Activated effector memory CD4-positive, alpha-beta T cell treated with anti-CD3 and anti-CD28 coated beads, Interleukin-2, amount 50 U/mL, for 16 hours (primary cell): Measurements from ENCODE around the gene TMEM158.

ENCODE experiments used
- DNase-seq: peaks from one replicate; pipeline ENCODE4 v3.0.0-alpha.2; 2020

TMEM158 gene

DNA sequence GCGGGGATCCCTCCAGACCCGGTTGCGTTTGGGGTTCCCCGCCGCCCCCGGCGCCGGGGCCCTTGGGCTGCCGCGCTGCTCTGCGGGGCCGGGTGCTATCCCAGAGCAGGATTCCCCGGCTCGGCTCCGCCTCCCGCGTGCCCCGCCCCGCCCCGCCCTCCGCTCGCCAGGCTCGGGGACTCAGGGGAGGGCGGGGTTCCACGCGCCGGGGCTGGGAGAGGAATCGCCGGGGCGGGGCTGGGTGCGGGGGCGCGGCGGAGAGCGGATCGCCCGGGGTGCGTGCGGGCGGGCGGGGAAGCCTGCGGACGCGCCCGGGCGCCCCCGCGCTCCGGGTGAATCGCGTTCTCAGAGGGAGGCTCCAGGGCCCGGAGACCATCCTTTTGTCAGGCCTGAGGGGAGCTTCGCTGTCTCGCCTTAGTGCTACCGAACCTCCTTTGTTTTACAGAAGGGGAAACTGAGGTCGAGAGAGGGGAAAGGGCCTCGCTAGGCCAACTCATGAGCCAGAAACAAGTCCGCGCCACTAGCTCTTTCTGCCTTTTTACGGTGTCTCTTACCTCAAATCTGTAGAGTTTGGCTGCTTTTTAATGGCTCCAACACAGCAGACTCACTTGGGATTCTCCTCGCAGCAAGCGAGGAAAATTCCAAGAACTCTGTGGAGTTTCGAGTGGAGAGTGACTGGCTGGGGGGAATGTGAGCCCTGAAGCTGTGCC lies at the start of gene TMEM158:
TMEM158 (minus strand) TSS at position 82 of the 710 bp plus-strand sequence. CDS start 260 bp downstream, outside the sequence.
- DNase-seq, result peak; percentile 90

DNA sequence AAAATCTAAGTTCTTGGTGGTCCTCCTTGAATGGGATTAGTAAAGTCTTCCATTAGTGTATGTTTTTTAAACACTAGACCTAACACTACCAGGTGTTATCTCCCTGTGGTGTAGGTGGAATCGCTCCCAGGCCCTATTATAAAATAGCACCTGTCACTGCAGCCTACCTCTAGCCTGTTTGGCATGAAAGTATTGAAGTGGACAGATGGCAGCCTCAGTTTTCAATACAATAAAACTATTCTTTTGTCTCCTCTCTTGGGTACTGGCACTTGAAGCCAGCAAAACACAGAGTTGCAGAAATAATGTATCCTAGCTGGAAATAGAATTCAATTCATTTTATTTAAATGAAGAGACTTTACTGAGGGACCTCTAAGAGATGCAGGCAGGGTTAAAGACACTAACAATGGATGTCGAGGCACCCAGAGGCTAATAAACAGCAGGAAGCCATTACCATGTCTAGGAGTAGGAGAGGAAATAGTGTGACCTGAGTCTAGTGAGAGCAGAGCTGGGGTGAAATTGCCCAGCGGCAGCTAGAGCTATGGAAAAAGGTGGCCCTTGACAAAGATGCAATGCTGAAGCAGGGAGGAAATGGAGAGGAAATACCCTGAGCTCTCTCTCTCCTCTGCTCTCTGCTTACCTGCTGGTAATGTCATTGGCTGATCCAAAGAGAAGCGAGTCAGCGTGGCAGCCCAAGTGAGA lies 49.1 kb upstream of the TMEM158 start:
- no peak for DNase-seq

DNA sequence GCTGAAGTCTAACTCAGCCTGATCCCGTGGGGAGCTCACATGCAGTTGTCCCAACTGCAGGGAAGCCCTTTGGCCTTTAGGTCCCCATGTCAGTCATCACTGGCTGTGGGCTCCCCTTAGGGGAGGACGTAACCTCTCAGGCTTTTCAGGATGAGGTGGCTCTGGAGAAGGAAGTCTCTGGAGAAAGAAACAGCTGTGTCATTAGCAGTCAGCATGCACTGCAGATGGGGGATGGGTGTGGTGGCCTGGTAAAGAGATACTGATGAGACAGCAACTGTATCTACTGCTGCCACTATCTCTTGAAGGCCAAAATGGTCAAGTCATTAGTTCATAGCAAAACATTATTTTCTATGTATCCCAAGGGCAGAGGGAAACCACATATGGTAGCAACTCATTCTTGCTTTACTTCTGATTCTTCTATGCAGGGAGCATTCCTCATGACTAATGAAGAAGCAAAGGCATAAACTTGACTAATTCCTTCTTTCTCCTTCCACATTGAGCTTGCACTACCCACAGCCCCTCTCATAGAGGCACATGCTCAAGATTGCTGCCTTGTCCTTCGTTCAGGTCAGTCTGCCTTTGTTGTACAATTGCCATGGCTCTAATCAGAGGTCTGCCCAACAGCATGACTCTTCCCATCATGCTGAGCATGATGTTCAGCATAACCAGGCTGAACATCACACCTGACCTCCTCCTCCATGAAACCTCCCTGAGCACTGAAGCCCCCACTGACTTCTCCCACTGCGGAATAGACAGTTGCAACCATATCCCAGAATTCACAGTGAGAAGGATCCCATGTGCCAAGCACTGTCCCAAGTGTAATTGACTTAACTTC lies 47.8 kb upstream of the TMEM158 start:
- DNase-seq, result no peak

DNA sequence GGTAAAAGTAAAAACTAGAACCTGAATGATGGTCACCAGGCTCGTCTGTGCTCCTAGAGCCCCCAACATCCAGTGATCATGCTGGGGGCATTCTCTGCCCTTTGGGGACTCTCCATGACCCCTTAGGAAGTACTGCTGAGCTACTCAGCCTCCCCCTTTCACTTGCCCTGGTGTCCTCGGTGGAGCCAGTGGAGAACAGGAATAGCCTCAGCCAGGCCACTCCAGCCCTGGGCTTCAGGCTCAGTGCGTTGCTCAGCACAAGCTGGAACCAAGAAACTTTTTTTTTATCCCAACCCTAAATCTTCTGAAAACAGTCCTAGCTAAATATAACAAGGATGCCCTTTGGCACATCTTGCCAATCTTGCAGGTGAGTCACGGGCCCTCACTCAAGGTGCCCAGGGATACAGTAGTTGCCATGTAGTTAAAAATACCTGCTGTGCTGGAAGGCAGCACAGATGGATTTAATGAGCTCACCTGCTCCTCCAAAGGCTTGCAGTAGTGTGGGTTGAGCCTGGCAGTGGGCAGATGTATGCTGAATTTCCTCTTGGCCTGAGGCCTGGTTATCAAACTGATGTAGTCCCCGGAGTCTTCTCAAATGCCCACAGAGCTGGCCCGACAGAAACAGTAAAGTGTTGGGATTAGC lies 46.9 kb upstream of the TMEM158 start:
- no peak for DNase-seq

DNA sequence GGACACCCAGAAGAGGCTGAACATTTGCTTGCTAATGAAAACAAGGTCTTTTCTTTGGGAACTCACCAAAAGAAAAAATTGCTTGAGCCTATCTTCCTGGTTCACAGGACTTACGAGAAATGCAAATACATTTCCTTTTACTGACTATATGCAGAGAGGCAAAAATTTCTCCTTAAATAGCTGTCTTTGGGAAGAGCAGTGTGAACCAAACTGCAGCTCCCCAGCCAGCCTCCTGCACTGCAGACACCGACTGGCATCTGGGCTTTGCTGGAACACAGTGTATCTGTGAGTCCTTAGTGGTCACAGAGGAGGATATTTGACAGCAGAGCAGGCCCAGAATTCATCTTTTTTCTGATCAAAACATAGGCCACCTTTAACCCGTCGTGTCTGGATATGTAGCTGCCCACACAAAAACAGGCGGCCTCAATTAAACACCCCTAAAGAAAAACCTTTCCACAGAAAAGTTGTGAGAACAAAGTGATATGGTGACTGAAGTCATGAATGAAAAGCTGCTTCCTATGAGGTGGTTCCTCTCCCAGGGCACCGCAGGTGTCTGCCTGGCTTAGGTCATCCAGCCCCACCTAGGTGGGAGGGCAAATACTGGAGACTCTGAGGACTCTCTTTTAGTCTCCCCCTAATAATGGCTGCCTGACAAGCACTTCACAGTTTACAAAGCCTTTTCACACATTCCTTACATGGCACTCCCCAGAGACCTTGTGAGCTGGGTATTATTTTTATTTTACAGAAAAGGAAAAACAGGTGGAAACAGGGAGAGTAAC lies 46.1 kb upstream of the TMEM158 start:
- DNase-seq, result no peak

DNA sequence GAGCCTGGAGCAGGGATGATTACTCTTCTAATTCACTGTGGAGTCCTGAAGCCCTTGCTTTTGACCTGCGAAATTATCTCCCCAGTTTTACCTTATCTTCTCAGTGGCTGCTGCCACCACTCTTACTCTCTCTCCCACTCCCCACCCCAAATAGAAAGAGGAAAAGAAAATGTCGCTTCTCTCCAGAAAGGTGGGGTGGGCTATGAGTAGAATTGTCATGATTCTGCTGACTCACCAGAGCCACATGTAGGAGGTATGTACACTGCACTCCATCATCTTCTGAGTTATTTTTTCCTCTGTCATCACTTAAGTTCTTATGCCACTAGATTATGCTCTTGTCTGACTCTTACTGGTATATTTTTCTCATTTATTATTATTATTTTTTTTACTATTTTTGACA lies 43.9 kb upstream of the TMEM158 start:
- DNase-seq, result no peak

DNA sequence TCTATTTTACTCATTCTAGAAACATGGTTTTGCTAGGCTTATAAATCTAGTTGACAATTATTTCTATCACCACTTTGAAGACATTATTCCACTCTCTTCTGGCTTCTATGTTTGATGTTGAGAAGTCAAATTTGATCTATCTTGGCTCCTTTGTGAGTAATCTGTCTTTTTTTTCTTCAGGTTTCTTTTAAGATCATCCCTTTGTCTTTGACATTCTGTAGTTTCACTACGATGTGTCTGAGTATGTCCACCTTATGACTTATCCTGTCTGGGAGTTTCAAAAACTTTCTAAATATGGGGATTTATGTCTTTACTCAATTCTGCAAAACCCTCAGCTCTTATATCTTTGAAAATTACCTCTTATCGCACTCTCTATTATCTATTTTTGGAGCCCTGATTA lies 41.0 kb upstream of the TMEM158 start:
- DNase-seq, result no peak

DNA sequence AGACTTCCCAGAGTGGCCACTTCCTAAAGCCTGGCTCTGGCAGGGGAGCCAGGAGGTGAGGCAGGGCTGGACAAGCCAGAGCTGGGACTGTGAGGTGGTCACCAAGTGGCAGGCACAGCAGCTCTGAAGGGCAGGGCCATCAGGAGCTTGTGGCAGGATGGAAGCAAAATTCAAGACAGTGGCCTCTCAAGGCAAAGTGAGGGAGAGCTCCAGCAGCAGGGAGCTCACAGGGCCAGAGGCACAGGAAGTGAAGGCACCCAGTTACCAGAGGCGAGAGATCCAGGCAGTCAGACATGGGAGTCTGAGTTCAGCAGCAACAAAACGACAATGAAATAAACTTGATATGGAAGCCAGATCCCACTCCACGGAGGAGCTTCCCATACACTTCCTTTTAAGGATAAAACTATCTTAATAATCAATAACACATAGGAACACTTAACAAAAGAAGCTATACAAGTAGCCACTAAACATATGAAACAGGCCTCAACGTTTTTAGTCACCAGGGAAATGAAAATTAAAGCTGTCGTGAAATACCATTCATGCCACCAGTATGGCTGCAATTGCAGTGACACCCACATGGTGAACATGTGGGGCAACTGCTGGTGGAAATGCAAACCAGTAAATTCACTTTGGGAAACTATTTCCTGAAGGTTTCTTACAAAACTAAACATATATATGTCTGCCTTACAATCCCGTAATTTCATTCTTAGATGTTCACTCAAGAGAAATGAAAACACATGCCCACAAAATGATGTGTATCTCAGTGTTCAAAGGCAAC lies 35.4 kb upstream of the TMEM158 start:
- DNase-seq, result no peak

DNA sequence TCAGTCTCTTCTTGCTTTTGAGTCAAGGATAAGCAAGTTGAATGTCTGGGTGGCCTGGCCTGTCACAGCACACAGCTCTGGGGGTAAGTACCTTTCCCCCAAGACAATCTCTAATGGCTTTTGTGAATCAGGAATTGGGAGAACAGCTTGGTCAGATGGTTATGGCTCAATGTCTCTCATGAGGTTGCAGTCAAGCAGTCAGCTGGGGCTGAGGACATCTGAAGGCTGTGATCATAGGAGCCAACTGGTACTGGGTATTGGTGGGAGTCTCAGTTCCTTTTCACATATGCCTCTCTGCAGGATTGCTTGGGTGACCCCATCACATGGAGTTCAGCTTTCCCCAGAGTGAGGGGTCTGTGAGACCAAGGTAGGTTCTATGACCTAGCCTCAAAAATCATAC lies 33.0 kb upstream of the TMEM158 start:
- no peak for DNase-seq

DNA sequence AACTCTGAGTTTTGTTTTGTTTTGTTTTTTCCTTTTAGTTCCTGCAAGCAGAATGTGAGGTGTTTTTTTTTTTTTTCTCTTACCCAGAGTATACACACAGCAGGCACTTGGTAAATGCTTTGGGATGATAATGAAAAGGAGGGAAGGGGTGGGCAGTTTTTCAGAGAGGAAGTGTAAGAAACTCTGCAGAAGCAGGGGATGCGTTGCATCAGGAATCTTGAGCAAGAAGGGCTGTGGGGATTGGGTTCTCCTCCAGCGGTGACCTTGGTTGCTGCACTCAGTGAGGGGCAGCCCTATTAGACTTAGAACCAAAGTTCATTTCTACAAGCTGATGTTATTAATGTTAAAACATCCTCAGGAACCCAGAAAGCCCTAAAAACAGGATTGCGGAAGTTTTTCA lies 32.2 kb upstream of the TMEM158 start:
- no peak for DNase-seq

DNA sequence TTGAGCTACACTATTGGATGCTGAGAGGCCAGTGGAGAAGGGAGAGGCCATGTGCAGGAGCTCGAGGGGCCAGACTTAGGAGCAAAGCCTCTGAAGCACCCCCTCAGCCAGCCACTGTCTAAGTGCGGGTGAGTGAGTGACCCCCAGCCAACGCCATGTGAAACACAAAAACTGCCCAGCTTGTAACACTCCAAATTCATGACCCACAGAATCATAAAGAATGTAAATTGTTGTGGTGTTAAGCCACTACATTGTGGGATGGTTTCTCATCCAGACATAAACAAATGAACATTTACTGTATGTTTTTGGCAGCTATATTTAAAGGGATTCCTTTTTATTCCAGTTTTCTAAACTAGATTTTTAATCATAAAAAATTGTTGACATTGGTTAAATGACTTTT lies 27.2 kb upstream of the TMEM158 start:
- DNase-seq, result no peak

DNA sequence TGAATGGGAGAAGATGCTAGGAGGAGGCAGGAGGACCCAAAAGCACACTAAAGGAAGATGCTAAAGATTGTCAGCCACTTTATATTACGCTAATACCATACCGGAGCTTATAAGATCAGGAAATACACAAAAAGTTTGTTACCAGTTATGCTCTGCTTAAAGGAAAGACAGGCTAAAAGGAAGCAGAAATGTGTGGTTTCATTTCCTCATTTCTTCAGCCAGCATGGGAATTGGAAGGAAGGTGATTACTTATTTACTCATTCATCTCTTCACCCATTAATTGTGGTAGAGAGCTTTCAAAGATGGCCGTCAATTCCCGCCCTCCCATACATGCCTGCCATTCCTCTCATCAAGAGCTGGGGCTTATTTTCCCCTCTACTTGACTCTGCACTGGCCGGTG lies 26.7 kb upstream of the TMEM158 start:
- no peak for DNase-seq

DNA sequence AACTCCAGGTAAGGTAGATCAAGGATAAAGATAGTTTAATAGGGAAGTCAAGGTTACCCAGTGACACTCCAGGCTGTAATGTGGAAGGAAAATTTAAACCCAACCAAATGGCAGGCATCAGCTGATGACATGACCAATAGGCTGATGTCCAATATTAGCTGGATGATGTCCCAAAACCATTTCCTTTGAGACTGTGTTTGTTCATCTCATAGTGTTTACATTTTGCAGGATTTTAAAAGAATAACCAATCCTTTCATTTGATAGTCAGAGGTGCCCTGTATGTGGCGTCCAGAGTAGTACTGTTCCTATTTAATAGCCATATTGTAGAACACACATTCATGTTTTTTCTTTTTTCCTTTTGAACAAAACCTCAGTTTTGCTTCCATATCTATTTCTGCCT lies 23.3 kb upstream of the TMEM158 start:
- no peak for DNase-seq

DNA sequence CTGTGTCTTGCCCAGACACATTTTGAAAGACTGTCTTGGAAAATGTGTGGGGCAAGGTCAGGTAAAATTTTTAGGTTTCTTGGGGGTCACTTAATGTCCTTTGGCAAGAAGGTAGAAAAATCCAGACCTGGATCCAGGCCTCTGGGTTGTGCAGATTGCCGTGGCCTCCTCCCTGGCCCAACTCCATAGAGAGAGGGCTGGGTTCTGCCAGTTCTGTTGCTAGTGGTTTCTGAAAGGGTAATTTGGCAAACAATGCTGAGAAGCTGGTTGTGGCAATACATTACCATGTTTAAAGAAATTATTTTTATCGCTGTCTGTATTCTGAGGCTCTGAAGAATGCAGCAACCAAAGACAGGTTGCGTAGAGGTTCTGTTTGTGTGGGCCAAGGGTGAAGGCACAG lies 20.2 kb upstream of the TMEM158 start:
- DNase-seq, result no peak

DNA sequence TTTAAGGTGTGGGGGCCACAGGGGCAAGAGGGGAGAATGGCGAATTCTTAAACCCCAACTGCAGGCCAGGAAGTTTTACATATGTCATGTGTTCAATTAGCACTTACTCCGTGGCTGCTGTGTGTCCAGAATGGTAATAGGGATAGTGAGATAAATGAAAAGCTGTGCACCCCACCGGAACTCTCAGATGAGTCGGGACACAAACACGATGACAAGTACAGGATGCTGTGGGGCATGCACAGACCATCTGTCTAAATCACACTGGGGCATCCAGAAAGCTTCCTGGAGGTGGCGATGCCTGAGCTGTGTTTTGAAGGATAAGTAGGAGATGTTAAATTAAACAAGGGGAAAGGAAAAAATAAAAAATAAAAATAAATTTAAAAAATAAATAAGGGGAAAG lies 18.3 kb upstream of the TMEM158 start:
- DNase-seq, result no peak

DNA sequence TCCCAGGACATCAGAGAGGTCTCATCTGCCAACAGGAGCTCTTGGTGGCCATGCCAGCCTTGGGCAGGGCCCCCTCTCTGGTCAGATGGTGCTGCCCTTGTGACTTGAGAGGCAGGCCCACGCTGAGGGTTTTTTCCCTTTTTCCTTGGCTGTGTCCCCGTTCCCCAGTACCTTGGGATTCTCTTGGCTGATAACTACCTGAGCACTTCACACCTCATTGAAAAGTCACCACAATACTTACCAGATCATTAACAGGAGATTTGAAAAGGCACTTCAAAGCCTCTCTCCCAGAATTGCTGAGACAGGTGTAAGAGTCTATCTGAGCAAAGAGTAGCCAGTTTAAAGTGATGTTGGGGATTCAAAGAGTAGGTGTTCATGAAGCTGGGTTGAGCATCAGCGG lies 15.1 kb upstream of the TMEM158 start:
- no peak for DNase-seq

DNA sequence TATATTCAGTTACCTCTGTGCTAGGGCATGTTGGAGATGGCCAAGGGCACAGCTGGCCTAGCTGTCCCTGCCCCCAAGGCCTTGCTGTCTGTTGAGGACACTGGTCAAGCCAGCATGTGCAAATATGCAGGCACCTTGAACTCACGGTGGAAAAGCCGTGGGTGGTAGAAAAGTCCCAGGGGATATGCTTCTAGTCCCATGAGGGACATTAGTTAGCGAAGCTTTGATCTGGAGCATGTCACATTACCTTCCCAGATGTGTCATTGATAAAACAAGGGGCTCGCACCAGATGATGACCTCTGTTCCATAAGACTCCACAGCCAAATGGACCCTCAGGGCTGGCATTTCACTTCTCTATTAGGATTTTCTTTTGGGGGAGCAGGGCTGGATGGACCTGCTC lies 14.2 kb upstream of the TMEM158 start:
- no peak for DNase-seq

DNA sequence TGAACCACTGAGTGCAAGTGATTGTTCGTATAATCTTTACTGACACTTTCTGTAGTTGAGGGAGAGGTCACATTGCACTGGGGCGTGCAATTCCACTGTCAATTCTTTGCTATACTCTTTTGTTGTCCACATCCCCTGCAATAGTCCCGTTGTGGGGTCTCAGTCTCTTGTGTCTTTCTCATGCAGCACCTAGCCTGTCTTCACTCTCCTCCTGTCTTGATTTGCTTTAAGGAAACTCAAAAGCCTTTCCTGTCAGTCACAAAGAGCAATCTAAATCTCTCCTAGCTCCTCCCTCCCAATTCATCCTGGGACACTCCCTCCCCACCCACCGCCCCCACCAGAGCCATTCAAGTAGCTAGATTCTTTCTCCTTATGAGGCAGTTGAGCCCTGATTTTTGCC lies 13.2 kb upstream of the TMEM158 start:
- DNase-seq, result no peak

DNA sequence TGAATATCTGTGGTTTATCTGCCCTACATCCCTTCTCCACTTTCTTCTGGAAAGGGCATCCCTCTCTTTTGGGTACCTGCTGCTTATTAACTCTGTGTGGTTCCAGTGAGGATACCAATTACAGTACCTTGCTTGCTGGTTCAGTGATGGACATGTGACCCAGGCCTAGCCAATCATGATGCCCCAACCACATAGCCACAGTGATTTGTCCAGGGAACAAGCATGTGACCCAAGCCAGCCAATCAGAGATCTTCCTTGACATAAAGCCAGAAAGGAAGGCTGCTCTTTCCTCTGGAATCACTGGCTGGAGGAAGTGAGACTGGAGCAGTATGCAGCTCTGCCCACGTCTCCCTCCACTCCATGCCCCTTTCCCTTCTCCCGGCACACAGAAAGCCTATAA lies 10.9 kb upstream of the TMEM158 start:
- no peak for DNase-seq

DNA sequence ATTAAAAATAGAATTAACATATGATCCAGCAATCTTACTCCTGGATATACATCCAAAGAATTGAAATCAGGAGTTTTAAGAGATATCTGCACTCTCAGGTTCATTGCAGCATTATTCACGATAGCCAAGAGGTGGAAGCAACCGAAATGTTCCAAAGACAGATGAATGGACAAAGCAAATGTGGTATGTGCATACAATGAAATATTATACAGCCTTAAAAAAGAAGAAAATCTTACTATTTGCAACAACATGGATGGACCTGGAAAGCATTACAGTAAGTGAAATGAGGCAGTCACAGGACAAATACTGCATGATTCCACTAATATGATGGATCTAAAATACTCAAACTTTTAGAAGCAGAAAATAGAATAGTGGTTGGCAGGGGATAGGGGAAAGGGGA lies 9.3 kb upstream of the TMEM158 start:
- no peak for DNase-seq

DNA sequence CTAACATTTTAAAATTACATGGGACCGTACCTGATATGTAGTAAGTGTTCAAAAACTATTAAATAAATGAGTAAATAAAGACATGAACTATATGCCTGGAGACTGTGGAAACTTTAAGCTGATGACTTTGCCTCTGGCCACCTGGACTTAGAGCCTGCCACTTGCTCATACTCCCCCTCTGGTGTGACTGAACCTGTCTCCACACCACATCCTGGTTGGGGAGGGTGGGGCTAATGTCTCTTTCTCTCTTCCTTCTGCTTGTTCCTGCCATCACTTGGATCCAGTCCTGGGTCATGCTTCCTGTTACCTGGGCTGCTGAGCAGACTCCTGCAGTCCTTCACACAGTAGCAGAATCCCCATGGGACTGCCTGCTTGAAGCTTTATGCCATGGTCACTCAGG lies 8.2 kb upstream of the TMEM158 start:
- no peak for DNase-seq

DNA sequence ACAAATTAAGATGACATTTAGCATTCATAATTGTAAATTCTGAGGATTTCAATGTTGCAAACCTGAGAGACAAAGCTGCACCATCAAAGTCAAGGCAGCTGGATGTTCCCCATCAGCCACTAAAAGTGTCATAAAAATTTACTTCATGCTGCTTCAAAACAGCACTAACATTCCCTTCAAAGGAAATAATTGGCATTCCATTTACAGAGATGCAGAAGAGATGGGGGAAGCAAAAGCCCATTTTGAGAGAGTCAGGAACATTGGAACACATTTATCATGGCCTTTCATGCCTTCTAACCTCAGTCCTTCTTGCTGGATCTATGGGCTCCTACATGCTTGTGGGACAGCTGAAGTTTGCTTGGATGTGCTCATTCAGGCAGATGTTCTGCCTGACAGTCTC lies 6.4 kb upstream of the TMEM158 start:
- no peak for DNase-seq
